ENCODE measurements around the gene TRAF7.

The TRAF7 gene

GRCh38 chr16:2204416-2205103 lies 49.0 kb downstream of the TRAF7 start:
- no peak for FAIRE-seq

- no peak for FAIRE-seq
These were observed 49.8 kb downstream of the TRAF7 start, which contains the start of gene MLST8 for GRCh38 chr16:2205104-2205966. TSS of gene MLST8 (plus strand) at chr16:2205454. CDS start at chr16:2206086, 632 bp downstream.

- FAIRE-seq: no peak
These were observed 50.4 kb downstream of the TRAF7 start for GRCh38 chr16:2205967-2206313.

GRCh38 chr16:2206420-2206779 lies 50.8 kb downstream of the TRAF7 start:
- no peak for FAIRE-seq

- FAIRE-seq: no peak
These were observed 51.3 kb downstream of the TRAF7 start for GRCh38 chr16:2206780-2207433.

- FAIRE-seq: no peak
These were observed 52.3 kb downstream of the TRAF7 start for GRCh38 chr16:2207872-2208271.

- no peak for FAIRE-seq
These were observed 52.7 kb downstream of the TRAF7 start for GRCh38 chr16:2208308-2208707.

GRCh38 chr16:2208772-2209171 lies 53.2 kb downstream of the TRAF7 start:
- no peak for FAIRE-seq

GRCh38 chr16:2209258-2210008 lies 53.9 kb downstream of the TRAF7 start:
- no peak for FAIRE-seq

GRCh38 chr16:2210009-2210332 lies 54.4 kb downstream of the TRAF7 start:
- FAIRE-seq: no peak

GRCh38 chr16:2210386-2211365 lies 55.1 kb downstream of the TRAF7 start, which contains the start of gene BRICD5:
TSS of gene BRICD5 (minus strand) at chr16:2210863. CDS start at chr16:2210833, 30 bp downstream.
- no peak for FAIRE-seq

GRCh38 chr16:2211923-2212347 lies 56.4 kb downstream of the TRAF7 start:
- FAIRE-seq: no peak

GRCh38 chr16:2212362-2213324 lies 57.1 kb downstream of the TRAF7 start:
- peak; percentile 72 for FAIRE-seq

- FAIRE-seq: no peak
These were observed 58.5 kb downstream of the TRAF7 start for GRCh38 chr16:2213817-2214718.

- FAIRE-seq: no peak
These were observed 59.1 kb downstream of the TRAF7 start, which contains the start of gene PGP for GRCh38 chr16:2214719-2214968. TSS of gene PGP (minus strand) at chr16:2214840. CDS start at chr16:2214777, 63 bp downstream.

- FAIRE-seq: no peak
These were observed 60.7 kb downstream of the TRAF7 start for GRCh38 chr16:2216330-2216729.

GRCh38 chr16:2223221-2223941 lies 67.8 kb downstream of the TRAF7 start, which contains the start of gene E4F1:
TSS of gene E4F1 (plus strand) at chr16:2223591. CDS start at chr16:2223614, 23 bp downstream.
- peak; percentile 96 for FAIRE-seq

- no peak for FAIRE-seq
These were observed 68.4 kb downstream of the TRAF7 start for GRCh38 chr16:2223942-2224486.
